ENCODE results near the gene INTS15.

DNA sequence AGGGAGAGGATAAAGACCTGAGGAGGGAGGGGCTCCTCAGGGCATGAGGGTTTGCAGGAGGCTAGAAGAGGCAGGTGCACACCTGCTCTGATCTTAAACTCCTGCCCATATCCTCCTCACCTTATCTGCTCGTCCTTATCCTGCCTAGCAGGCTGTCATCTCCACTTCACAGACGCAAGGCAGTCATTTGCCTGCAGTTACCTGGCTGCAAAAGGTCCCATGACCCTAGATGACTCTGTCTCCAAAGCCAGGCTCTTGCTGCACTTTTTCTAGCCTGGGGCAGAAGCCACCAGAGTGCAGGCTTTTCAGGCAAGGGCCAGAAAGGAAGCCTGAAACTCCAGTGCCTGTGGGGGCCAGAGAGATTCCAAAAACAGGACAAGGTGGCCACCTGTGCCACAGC, 23.9 kb downstream of the INTS15 start:
- TF ChIP-seq, protein P1, sequence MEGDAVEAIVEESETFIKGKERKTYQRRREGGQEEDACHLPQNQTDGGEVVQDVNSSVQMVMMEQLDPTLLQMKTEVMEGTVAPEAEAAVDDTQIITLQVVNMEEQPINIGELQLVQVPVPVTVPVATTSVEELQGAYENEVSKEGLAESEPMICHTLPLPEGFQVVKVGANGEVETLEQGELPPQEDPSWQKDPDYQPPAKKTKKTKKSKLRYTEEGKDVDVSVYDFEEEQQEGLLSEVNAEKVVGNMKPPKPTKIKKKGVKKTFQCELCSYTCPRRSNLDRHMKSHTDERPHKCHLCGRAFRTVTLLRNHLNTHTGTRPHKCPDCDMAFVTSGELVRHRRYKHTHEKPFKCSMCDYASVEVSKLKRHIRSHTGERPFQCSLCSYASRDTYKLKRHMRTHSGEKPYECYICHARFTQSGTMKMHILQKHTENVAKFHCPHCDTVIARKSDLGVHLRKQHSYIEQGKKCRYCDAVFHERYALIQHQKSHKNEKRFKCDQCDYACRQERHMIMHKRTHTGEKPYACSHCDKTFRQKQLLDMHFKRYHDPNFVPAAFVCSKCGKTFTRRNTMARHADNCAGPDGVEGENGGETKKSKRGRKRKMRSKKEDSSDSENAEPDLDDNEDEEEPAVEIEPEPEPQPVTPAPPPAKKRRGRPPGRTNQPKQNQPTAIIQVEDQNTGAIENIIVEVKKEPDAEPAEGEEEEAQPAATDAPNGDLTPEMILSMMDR (conservative IDR thresholded peaks at IDR 0.05; ENCODE audit: low read length), result no peak
- no peak for TF ChIP-seq EZH2phosphoT487 (IDR thresholded peaks at IDR 0.05; ENCODE audit: borderline replicate concordance, low read depth, low read length)
